CD4-positive, alpha-beta T cell (primary cell): ENCODE data around the gene PLXDC2. TPM values are rescaled to one million over a fixed set of nuclear protein-coding genes. Genes with fewer than 3 reads are reported as not detected.

Experiments used
- ATAC-seq: fragments of 200-7000 bp; cut with Tn5 transposase; one replicate; pipeline ENCODE4 v1.10.0; 2022; ENCODE audit warnings: mild to moderate bottlenecking; ENCODE audit not compliant: poor library complexity
- CTCF ChIA-PET: fragments of 350-600 bp; sonication (Branson Sonifier 250); formaldehyde crosslinking; loops from one replicate; lab custom pipeline; 2021; ENCODE audit warnings: antibody characterized with exemption, inconsistent platforms; lab: Charles Lee
- POLR2A ChIA-PET: fragments of 350-600 bp; sonication (Branson Sonifier 250); formaldehyde crosslinking; loops from one replicate; lab custom pipeline; 2021; ENCODE audit warnings: antibody characterized with exemption, inconsistent platforms; lab: Charles Lee
- DNase-seq, 14 experiments: peaks; one replicate each; pipeline ENCODE4 v3.0.0-alpha.2; 2013 to 2020; ENCODE audit warnings: mixed read lengths in 2 of 14
- H3K27ac ChIP-seq, 2 donors: one replicate each; pipeline versions ENCODE4 v1.5.1 to v1.7.0; 2013; ENCODE audit warnings: low read length in 2 of 2, low read depth in 1 of 2, mild to moderate bottlenecking in 1 of 2
- H3K27me3 ChIP-seq, 2 experiments: 1 replicate in 1 of 2; 2 replicates in 1 of 2; pipeline versions ENCODE4 v1.6.1 to v1.7.0; 2013; ENCODE audit warnings: low read length in 2 of 2, control low read depth in 1 of 2, mild to moderate bottlenecking in 1 of 2, moderate library complexity in 1 of 2; ENCODE audit not compliant: insufficient read depth in 2 of 2, control insufficient read depth in 1 of 2
- H3K36me3 ChIP-seq: one replicate; pipeline ENCODE4 v1.6.1; 2013; ENCODE audit warnings: low read length, control low read depth; ENCODE audit not compliant: insufficient read depth
- H3K4me1 ChIP-seq: one replicate; pipeline ENCODE4 v1.6.1; 2013; ENCODE audit warnings: low read length, control low read depth; ENCODE audit not compliant: insufficient read depth
- H3K4me3 ChIP-seq: one replicate; pipeline ENCODE4 v1.5.1; 2013; ENCODE audit warnings: mild to moderate bottlenecking, low read length, moderate library complexity
- H3K9me3 ChIP-seq, 2 experiments: 1 replicate in 1 of 2; 2 replicates in 1 of 2; pipeline versions ENCODE4 v1.6.1 to v1.7.0; 2013; ENCODE audit warnings: low read length in 2 of 2, mild to moderate bottlenecking in 2 of 2, control low read depth in 1 of 2, moderate library complexity in 1 of 2; ENCODE audit not compliant: control insufficient read depth in 1 of 2, insufficient read depth in 1 of 2
- H3K27ac Mint-ChIP-seq: one replicate; pipeline ENCODE4 v1.8.0; 2020; ENCODE audit warnings: mixed read lengths
- H3K27me3 Mint-ChIP-seq: one replicate; pipeline ENCODE4 v1.8.0; 2021; ENCODE audit warnings: mixed read lengths
- H3K36me3 Mint-ChIP-seq: one replicate; pipeline ENCODE4 v1.8.0; 2021; ENCODE audit warnings: low read depth, mixed read lengths
- H3K4me1 Mint-ChIP-seq: one replicate; pipeline ENCODE4 v1.8.0; 2021; ENCODE audit warnings: low read depth, mixed read lengths
- H3K4me3 Mint-ChIP-seq: one replicate; pipeline ENCODE4 v1.8.0; 2020; ENCODE audit warnings: mild to moderate bottlenecking, mixed read lengths
- H3K9me3 Mint-ChIP-seq: one replicate; pipeline ENCODE4 v1.8.0; 2020; ENCODE audit warnings: mixed read lengths
- CTCF ChIP-seq: fragments of 200-600 bp; IDR thresholded peaks from one replicate; pipeline ENCODE4 v1.8.0; 2022; ENCODE audit warnings: antibody characterized with exemption, mild to moderate bottlenecking
- intact Hi-C, 2 experiments: fragments of 100-400 bp; cut with DNase I in 1 of 2; cut with micrococcal nuclease in 1 of 2; formaldehyde crosslinking; loops; one replicate each; pipeline versions ENCODE4 v1.15.1 to v1.9.0; 2023 to 2025; cut with DNase I, micrococcal nuclease
- total RNA-seq, 174 experiments: library from RNA in 2 of 174; stranded (reverse) in 2 of 174; gene quantifications; one replicate each; pipeline ENCODE4 v1.2.3 and lab custom pipeline; 2021 to 2026

PLXDC2 gene
- total RNA-seq, 2 experiments from 2014 or later: 0.41 to 0.61 TPM

GRCh38 chr10:19839090-19839489, 22.9 kb downstream of the PLXDC2 start:
- ChIA-PET CTCF (no interaction called here), POLR2A (no interaction called here)
- no peaks in the 10 kb centered on the region for H3K27me3 ChIP-seq
- no peaks in the 10 kb centered on the region for H3K36me3 Mint-ChIP-seq
- DNase-seq (no peak), ATAC-seq (no peak)
- no peak for TF ChIP-seq CTCF
- no peaks in the 10 kb centered on the region for H3K4me1 Mint-ChIP-seq
- H3K9me3 ChIP-seq: no peaks in the 10 kb centered on the region
- H3K27ac ChIP-seq: no peak overlapping the region
- H3K36me3 ChIP-seq: no peaks in the 10 kb centered on the region
- H3K4me3 ChIP-seq: no peak overlapping the region
- H3K27ac Mint-ChIP-seq: no peak overlapping the region
- peaks cover 2% of the 10 kb centered on the region for H3K9me3 Mint-ChIP-seq
- no peak overlapping the region for H3K4me3 Mint-ChIP-seq
- H3K27me3 Mint-ChIP-seq: no peaks in the 10 kb centered on the region
- intact Hi-C loops: no loop called here
- H3K4me1 ChIP-seq: no peaks in the 10 kb centered on the region

- no peak for DNase-seq
- H3K27ac Mint-ChIP-seq: no peak overlapping the region
- TF ChIP-seq CTCF: no peak
- no peaks in the 10 kb centered on the region for H3K4me1 Mint-ChIP-seq
- Histone ChIP-seq H3K27me3 (no peaks in the 10 kb centered on the region), H3K4me3 (no peak overlapping the region), H3K36me3 (no peaks in the 10 kb centered on the region), H3K27ac (no peak overlapping the region), H3K9me3 (no peaks in the 10 kb centered on the region), H3K4me1 (no peaks in the 10 kb centered on the region)
- H3K9me3 Mint-ChIP-seq: peaks cover under 1% of the 10 kb centered on the region
- H3K36me3 Mint-ChIP-seq: no peaks in the 10 kb centered on the region
- intact Hi-C loops: no loop called here
- CTCF ChIA-PET: no interaction called here
- no peak overlapping the region for H3K4me3 Mint-ChIP-seq
- no peak for ATAC-seq
- H3K27me3 Mint-ChIP-seq: no peaks in the 10 kb centered on the region
- POLR2A ChIA-PET: no interaction called here
Measured at GRCh38 chr10:19839552-19839951, 23.3 kb downstream of the PLXDC2 start.

GRCh38 chr10:19840776-19841175, 24.5 kb downstream of the PLXDC2 start:
- ATAC-seq (no peak), DNase-seq (no peak)
- H3K27ac ChIP-seq: no peak overlapping the region
- H3K36me3 Mint-ChIP-seq: no peaks in the 10 kb centered on the region
- H3K9me3 Mint-ChIP-seq: no peaks in the 10 kb centered on the region
- H3K36me3 ChIP-seq: no peaks in the 10 kb centered on the region
- CTCF ChIA-PET: no interaction called here
- H3K4me1 Mint-ChIP-seq: no peaks in the 10 kb centered on the region
- no peaks in the 10 kb centered on the region for H3K27me3 Mint-ChIP-seq
- H3K9me3 ChIP-seq: no peaks in the 10 kb centered on the region
- H3K4me1 ChIP-seq: no peaks in the 10 kb centered on the region
- no peak overlapping the region for H3K27ac Mint-ChIP-seq
- H3K4me3 Mint-ChIP-seq: no peak overlapping the region
- TF ChIP-seq CTCF: no peak
- no peak overlapping the region for H3K4me3 ChIP-seq
- POLR2A ChIA-PET: no interaction called here
- intact Hi-C loops: no loop called here
- H3K27me3 ChIP-seq: no peaks in the 10 kb centered on the region
